SK-N-MC (cell line): ENCODE measurements around the gene KLF9.

Source experiments
- EZH2 ChIP-seq: fragments of 200-600 bp; sonication (generic); IDR thresholded peaks from one replicate; pipeline ENCODE4 v1.6.1; 2017; ENCODE audit warnings: antibody characterized with exemption
- FOXP2 ChIP-seq: optimal IDR thresholded peaks from 2 replicates; pipeline ENCODE3; 2011; ENCODE audit warnings: mild to moderate bottlenecking, moderate library complexity; ENCODE audit not compliant: insufficient read depth; ENCODE audit errors: extremely low read length, control extremely low read depth
- POLR2AphosphoS5 ChIP-seq: IDR thresholded peaks from 2 replicates; pipeline ENCODE4 v1.6.1; 2012; ENCODE audit warnings: mild to moderate bottlenecking, low read depth, low read length, borderline replicate concordance

GRCh38 chr9:70389621-70390266 lies 24.7 kb downstream of the KLF9 start:
- TF ChIP-seq EZH2 = no peak
- TF ChIP-seq POLR2AphosphoS5 = no peak
- TF ChIP-seq FOXP2 = no peak
